ENCODE data around the gene SERPINA4.
"Not testable (repeated sequence)": the region's sequence is repeated elsewhere in the genome, so short reads cannot be mapped to it uniquely, and the experiment has no call there.

The SERPINA4 gene

GRCh38 chr14:94569381-94570001, 8.2 kb downstream of the SERPINA4 start:
- no peak for DNase-seq (ENCODE audit: low spot score)

GRCh38 chr14:94570002-94570400, 8.8 kb downstream of the SERPINA4 start:
- DNase-seq (ENCODE audit: low spot score) = no peak

- no peak for DNase-seq (ENCODE audit: low spot score)
Measured at GRCh38 chr14:94570440-94570839, 9.2 kb downstream of the SERPINA4 start.

- peak; percentile 14 for DNase-seq (ENCODE audit: low spot score)
Measured at GRCh38 chr14:94571395-94571794, 10.2 kb downstream of the SERPINA4 start.

- peak; percentile 12 for DNase-seq (ENCODE audit: low spot score)
Measured at GRCh38 chr14:94571950-94572349, 10.7 kb downstream of the SERPINA4 start.

- DNase-seq (ENCODE audit: low spot score) = no peak
Measured at GRCh38 chr14:94572637-94573303, 11.5 kb downstream of the SERPINA4 start.

GRCh38 chr14:94573475-94574277, 12.4 kb downstream of the SERPINA4 start:
- DNase-seq (ENCODE audit: low spot score) = no peak

GRCh38 chr14:94574336-94574735, 13.1 kb downstream of the SERPINA4 start:
- DNase-seq (ENCODE audit: low spot score) = no peak

- no peak for DNase-seq (ENCODE audit: low spot score)
Measured at GRCh38 chr14:94575730-94576585, 14.7 kb downstream of the SERPINA4 start.

GRCh38 chr14:94577472-94577871, 16.2 kb downstream of the SERPINA4 start:
- DNase-seq (ENCODE audit: low spot score) = not testable (repeated sequence)

GRCh38 chr14:94578712-94579111, 17.5 kb downstream of the SERPINA4 start:
- DNase-seq (ENCODE audit: low spot score) = no peak

- DNase-seq (ENCODE audit: low spot score) = no peak
Measured at GRCh38 chr14:94581127-94581999, 20.1 kb downstream of the SERPINA4 start, which contains the start of gene SERPINA5. Gene SERPINA5, plus strand, starts transcription at chr14:94581426. Its CDS starts 5,937 bp downstream, at chr14:94587363.

GRCh38 chr14:94582199-94582750, 21.0 kb downstream of the SERPINA4 start:
- DNase-seq (ENCODE audit: low spot score) = no peak

GRCh38 chr14:94582851-94583250, 21.6 kb downstream of the SERPINA4 start:
- no peak for DNase-seq (ENCODE audit: low spot score)

- DNase-seq (ENCODE audit: low spot score) = no peak
Measured at GRCh38 chr14:94583557-94583956, 22.3 kb downstream of the SERPINA4 start.

- no peak for DNase-seq (ENCODE audit: low spot score)
Measured at GRCh38 chr14:94584591-94585280, 23.5 kb downstream of the SERPINA4 start.

- DNase-seq (ENCODE audit: low spot score) = no peak
Measured at GRCh38 chr14:94586635-94587034, 25.4 kb downstream of the SERPINA4 start.

- no peak for DNase-seq (ENCODE audit: low spot score)
Measured at GRCh38 chr14:94588311-94588710, 27.1 kb downstream of the SERPINA4 start.

- no peak for DNase-seq (ENCODE audit: low spot score)
Measured at GRCh38 chr14:94591073-94591472, 29.8 kb downstream of the SERPINA4 start.

- DNase-seq (ENCODE audit: low spot score) = no peak
Measured at GRCh38 chr14:94591871-94592270, 30.6 kb downstream of the SERPINA4 start.

All from pons (tissue), 1 donor.